ENCODE measurements around the gene FA2H. TPM values are rescaled to one million over a fixed set of nuclear protein-coding genes. Genes with fewer than 3 reads are reported as not detected.

FA2H gene
- total RNA-seq, 4 donors from 2014 or later, result 0.41 TPM; not detected in 3

DNA sequence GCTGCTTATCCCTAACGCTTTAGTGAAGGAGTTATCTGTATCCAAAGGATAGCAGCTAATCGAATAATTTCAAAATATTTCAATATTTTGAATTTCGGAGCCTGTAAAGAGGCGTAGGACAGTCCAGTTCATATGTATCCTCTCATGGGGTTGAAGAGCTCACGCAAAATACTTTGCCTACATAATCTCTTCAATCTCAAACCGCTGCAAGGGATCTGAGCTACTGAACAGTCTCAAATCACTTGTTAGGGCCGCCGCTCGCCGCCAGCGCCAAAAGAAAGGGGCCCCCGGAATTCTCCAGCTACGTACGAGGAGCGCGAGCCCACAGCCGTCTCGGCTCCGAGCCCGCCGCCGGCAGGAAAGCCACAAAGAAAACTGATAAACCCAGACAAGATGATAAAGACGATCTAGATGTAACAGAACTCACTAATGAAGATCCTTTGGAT, 107.3 kb downstream of the FA2H start:
- H3K4me3 ChIP-seq, result peak overlapping the region; percentile 68 to 98 (median 93)
- in situ Hi-C loops (cut with MboI; ENCODE audit: low sequenced_read_pairs in 4 of 4), result no loop called here
- intact Hi-C loops (cut with DNase I; ENCODE audit: low total_unique reads), result loop anchor here (5.0 kb wide), 1 partner anchor 60 kb away; the partner anchor contains the start of gene GLG1
- DNase-seq (no peak), ATAC-seq (peak; percentile 22 to 27)
- H3K27me3 ChIP-seq, result no peaks in the 10 kb centered on the region
- peaks cover 8 to 11% of the 10 kb centered on the region in 2 donors for H3K4me1 ChIP-seq
- H3K27ac ChIP-seq, result peak overlapping the region; percentile 60 to 74 (median 66)
- H3K9me3 ChIP-seq, result no peaks in the 10 kb centered on the region
- H3K36me3 ChIP-seq, result peaks cover 0 to 14% of the 10 kb centered on the region in 2 donors
- TF ChIP-seq CTCF (IDR thresholded peaks at IDR 0.05 in 4 of 5, conservative IDR thresholded peaks at IDR 0.05 in 1 of 5), result no peak
- TF ChIP-seq POLR2A (IDR thresholded peaks at IDR 0.05), result no peak

GRCh38 chr16:74666425-74667254, 108.0 kb downstream of the FA2H start, which contains the start of gene RFWD3:
TSS of gene RFWD3 (minus strand) at chr16:74666877. CDS start at chr16:74661449, 5,428 bp downstream.
- no peaks in the 10 kb centered on the region for H3K27me3 ChIP-seq
- peaks cover 8 to 11% of the 10 kb centered on the region in 2 donors for H3K4me1 ChIP-seq
- ATAC-seq, result peak; percentile 100
- TF ChIP-seq CTCF (IDR thresholded peaks at IDR 0.05 in 4 of 5, conservative IDR thresholded peaks at IDR 0.05 in 1 of 5) (no peak), POLR2A (IDR thresholded peaks at IDR 0.05) (peak in 1 of 2 donors; percentile 37)
- peak within 1 kb of the TSS; percentile 70 to 81 (median 78) for H3K27ac ChIP-seq
- in situ Hi-C loops (cut with MboI; ENCODE audit: low sequenced_read_pairs in 4 of 4), result no loop called here
- peak; percentile 99 for DNase-seq
- H3K9me3 ChIP-seq, result no peaks in the 10 kb centered on the region
- H3K4me3 ChIP-seq, result peak within 1 kb of the TSS; percentile 82 to 98 (median 93)
- H3K36me3 ChIP-seq, result peaks cover 0 to 15% of the 10 kb centered on the region in 2 donors
- intact Hi-C loops (cut with DNase I; ENCODE audit: low total_unique reads), result loop anchor here (1.0 to 5.0 kb wide), 2 partner anchors 29 to 59 kb away; partner anchors contain the start of gene GLG1

GRCh38 chr16:74666010-74666421, 108.6 kb downstream of the FA2H start:
- DNase-seq (no peak), ATAC-seq (no peak)
- intact Hi-C loops (cut with DNase I; ENCODE audit: low total_unique reads) (loop anchor here (1.0 to 5.0 kb wide), 2 partner anchors 29 to 59 kb away; partner anchors contain the start of gene GLG1), in situ Hi-C loops (cut with MboI; ENCODE audit: low sequenced_read_pairs in 4 of 4) (no loop called here)
- H3K4me3 ChIP-seq, result peak overlapping the region; percentile 82 to 98 (median 93)
- no peaks in the 10 kb centered on the region for H3K9me3 ChIP-seq
- TF ChIP-seq CTCF (IDR thresholded peaks at IDR 0.05 in 4 of 5, conservative IDR thresholded peaks at IDR 0.05 in 1 of 5) (no peak), POLR2A (IDR thresholded peaks at IDR 0.05) (no peak)
- peaks cover 0 to 21% of the 10 kb centered on the region in 2 donors for H3K36me3 ChIP-seq
- peaks cover 8 to 11% of the 10 kb centered on the region in 2 donors for H3K4me1 ChIP-seq
- no peaks in the 10 kb centered on the region for H3K27me3 ChIP-seq
- peak overlapping the region; percentile 70 to 81 (median 77) for H3K27ac ChIP-seq

Other genes with a start within 250 kb of the FA2H start
- 100 to 1,000 TPM in 2 of 4 donors, 10 to 100 TPM in 2; 72.0 to 170 (median 105) TPM for gene GLG1, start 167.7 kb downstream of the FA2H start, total RNA-seq
- 1 to 10 TPM; 2.5 to 7.1 (median 4.1) TPM for gene RFWD3, start 107.9 kb downstream of the FA2H start, total RNA-seq
- gene MLKL, start 74.0 kb downstream of the FA2H start, total RNA-seq, result 1 to 10 TPM; 1.2 to 4.6 (median 2.9) TPM
- 10 to 100 TPM; 12.9 to 31.3 (median 19.5) TPM for gene WDR59, start 210.3 kb upstream of the FA2H start, total RNA-seq
- 10 to 100 TPM; 21.7 to 37.1 (median 30.2) TPM for gene ZNRF1, start 224.2 kb upstream of the FA2H start, total RNA-seq

Data from gastrocnemius medialis (tissue), 4 donors.